ENCODE data around the gene FUT4. TPM values are rescaled to one million over a fixed set of nuclear protein-coding genes. Genes with fewer than 3 reads are reported as not detected.
"Not testable (repeated sequence)": the region's sequence is repeated elsewhere in the genome, so short reads cannot be mapped to it uniquely, and the experiment has no call there.

FUT4 gene
- total and polyA plus RNA-seq, 2 experiments from 2014 or later, result 5.9 to 13.9 TPM

DNA sequence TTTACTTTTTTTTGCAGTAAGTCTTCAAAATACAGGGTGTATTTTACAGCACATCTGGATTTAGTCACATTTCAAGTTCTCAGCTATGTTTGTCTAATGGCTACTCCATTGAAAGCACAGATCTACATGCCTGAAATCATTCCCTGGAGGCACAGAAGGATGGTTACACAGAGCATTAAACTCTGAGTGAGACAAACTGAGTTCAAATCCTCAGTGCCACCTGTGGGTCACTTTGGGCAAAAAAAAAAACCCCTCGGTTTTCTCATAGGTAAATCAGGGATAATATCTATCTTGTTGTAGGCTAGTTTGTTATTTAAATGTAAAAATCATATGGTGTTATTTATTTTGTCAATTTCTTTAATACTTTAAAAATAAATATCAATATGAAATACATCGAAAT lies 42.2 kb upstream of the FUT4 start:
- no peaks in the 10 kb centered on the region for H3K4me1 ChIP-seq (ENCODE audit: insufficient read depth)
- H2AFZ ChIP-seq, result no peak overlapping the region
- no peaks in the 10 kb centered on the region for H3K79me2 ChIP-seq
- H3K4me2 ChIP-seq, result no peak overlapping the region
- no peak for DNase-seq (ENCODE audit: low spot score)
- no peaks in the 10 kb centered on the region for H4K20me1 ChIP-seq (ENCODE audit: insufficient read depth, poor library complexity, severe bottlenecking)
- no peak overlapping the region for H3K4me3 ChIP-seq
- no peaks in the 10 kb centered on the region for H3K9me2 ChIP-seq (replicated peaks; ENCODE audit: insufficient read depth)
- TF ChIP-seq EZH2phosphoT487 (IDR thresholded peaks at IDR 0.05; ENCODE audit: low read depth, severe bottlenecking, unreplicated experiment), result no peak
- TF ChIP-seq, protein P1, sequence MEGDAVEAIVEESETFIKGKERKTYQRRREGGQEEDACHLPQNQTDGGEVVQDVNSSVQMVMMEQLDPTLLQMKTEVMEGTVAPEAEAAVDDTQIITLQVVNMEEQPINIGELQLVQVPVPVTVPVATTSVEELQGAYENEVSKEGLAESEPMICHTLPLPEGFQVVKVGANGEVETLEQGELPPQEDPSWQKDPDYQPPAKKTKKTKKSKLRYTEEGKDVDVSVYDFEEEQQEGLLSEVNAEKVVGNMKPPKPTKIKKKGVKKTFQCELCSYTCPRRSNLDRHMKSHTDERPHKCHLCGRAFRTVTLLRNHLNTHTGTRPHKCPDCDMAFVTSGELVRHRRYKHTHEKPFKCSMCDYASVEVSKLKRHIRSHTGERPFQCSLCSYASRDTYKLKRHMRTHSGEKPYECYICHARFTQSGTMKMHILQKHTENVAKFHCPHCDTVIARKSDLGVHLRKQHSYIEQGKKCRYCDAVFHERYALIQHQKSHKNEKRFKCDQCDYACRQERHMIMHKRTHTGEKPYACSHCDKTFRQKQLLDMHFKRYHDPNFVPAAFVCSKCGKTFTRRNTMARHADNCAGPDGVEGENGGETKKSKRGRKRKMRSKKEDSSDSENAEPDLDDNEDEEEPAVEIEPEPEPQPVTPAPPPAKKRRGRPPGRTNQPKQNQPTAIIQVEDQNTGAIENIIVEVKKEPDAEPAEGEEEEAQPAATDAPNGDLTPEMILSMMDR (IDR thresholded peaks at IDR 0.05; ENCODE audit: poor library complexity), result no peak
- TF ChIP-seq EZH2 (IDR thresholded peaks at IDR 0.05; ENCODE audit: borderline replicate concordance), result no peak
- no peaks in the 10 kb centered on the region for H3K27me3 ChIP-seq
- H3K36me3 ChIP-seq (replicated peaks; ENCODE audit: insufficient read depth, low read depth), result no peaks in the 10 kb centered on the region
- no peak overlapping the region for H3K27ac ChIP-seq
- H3K9me3 ChIP-seq (ENCODE audit: low read depth), result no peaks in the 10 kb centered on the region
- WGBS (ENCODE audit: low lambda C conversion rate, missing lambda C conversion rate), result 74% methylated on average over 2 of the region's 2 CpGs

DNA sequence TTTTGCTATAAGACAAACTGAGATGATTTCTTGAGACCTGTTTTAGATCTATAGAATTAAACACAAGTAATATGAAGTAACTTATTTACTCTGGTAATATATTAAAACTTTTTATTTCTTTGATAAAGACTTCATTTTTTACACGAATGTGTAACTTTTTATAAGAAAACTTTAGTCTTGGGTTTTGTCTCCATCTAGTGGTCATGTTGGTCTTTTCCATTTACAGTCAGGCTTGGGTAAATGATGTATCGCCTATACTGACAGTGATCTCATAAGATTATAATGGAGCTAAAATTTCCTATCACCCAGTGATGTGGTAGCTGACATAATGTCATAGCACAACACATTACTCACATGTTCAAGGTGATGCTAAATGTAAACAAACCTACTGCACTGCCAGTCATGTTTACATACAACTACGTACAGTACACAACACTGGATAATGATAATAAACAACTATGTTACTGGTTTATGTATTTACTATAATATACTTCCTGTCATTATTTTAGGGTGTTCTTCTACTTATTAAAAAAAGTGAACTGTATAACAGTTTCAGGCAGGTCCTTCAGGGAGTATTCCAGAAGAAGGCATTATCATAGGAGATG lies 38.9 kb upstream of the FUT4 start:
- H3K4me1 ChIP-seq (ENCODE audit: insufficient read depth), result no peaks in the 10 kb centered on the region
- H3K27ac ChIP-seq, result no peak overlapping the region
- H2AFZ ChIP-seq, result no peak overlapping the region
- H3K36me3 ChIP-seq (replicated peaks; ENCODE audit: insufficient read depth, low read depth), result no peaks in the 10 kb centered on the region
- WGBS (ENCODE audit: low lambda C conversion rate, missing lambda C conversion rate), result 21% methylated on average over 3 of the region's 3 CpGs
- H4K20me1 ChIP-seq (ENCODE audit: insufficient read depth, poor library complexity, severe bottlenecking), result no peaks in the 10 kb centered on the region
- H3K4me2 ChIP-seq, result no peak overlapping the region
- peak; percentile 68 for DNase-seq (ENCODE audit: low spot score)
- no peaks in the 10 kb centered on the region for H3K79me2 ChIP-seq
- H3K27me3 ChIP-seq, result no peaks in the 10 kb centered on the region
- no peak overlapping the region for H3K4me3 ChIP-seq
- no peak for TF ChIP-seq EZH2phosphoT487 (IDR thresholded peaks at IDR 0.05; ENCODE audit: low read depth, severe bottlenecking, unreplicated experiment)
- TF ChIP-seq, protein P1 (IDR thresholded peaks at IDR 0.05; ENCODE audit: poor library complexity), result peak; percentile 75
- TF ChIP-seq EZH2 (IDR thresholded peaks at IDR 0.05; ENCODE audit: borderline replicate concordance), result no peak
- no peaks in the 10 kb centered on the region for H3K9me2 ChIP-seq (replicated peaks; ENCODE audit: insufficient read depth)
- H3K9me3 ChIP-seq (ENCODE audit: low read depth), result no peaks in the 10 kb centered on the region

GRCh38 chr11:94506513-94506912 lies 37.2 kb upstream of the FUT4 start:
- not testable (repeated sequence) for H3K79me2 ChIP-seq; H3K4me2 ChIP-seq; H3K27me3 ChIP-seq; H3K9me3 ChIP-seq (ENCODE audit: low read depth); H3K36me3 ChIP-seq (replicated peaks; ENCODE audit: insufficient read depth, low read depth); DNase-seq (ENCODE audit: low spot score); H3K4me3 ChIP-seq; H3K9me2 ChIP-seq (replicated peaks; ENCODE audit: insufficient read depth); H3K27ac ChIP-seq; H2AFZ ChIP-seq; H3K4me1 ChIP-seq (ENCODE audit: insufficient read depth); H4K20me1 ChIP-seq (ENCODE audit: insufficient read depth, poor library complexity, severe bottlenecking)
- WGBS (ENCODE audit: low lambda C conversion rate, missing lambda C conversion rate), result 86% methylated on average over 5 of the region's 5 CpGs

- Histone ChIP-seq H2AFZ (no peak overlapping the region), H3K9me3 (ENCODE audit: low read depth) (no peaks in the 10 kb centered on the region), H3K79me2 (no peaks in the 10 kb centered on the region), H4K20me1 (ENCODE audit: insufficient read depth, poor library complexity, severe bottlenecking) (no peaks in the 10 kb centered on the region), H3K4me1 (ENCODE audit: insufficient read depth) (no peaks in the 10 kb centered on the region), H3K36me3 (replicated peaks; ENCODE audit: insufficient read depth, low read depth) (no peaks in the 10 kb centered on the region), H3K4me3 (no peak overlapping the region), H3K27ac (no peak overlapping the region), H3K9me2 (replicated peaks; ENCODE audit: insufficient read depth) (no peaks in the 10 kb centered on the region), H3K27me3 (no peaks in the 10 kb centered on the region), H3K4me2 (no peak overlapping the region)
- 75% methylated on average over 4 of the region's 4 CpGs for WGBS (ENCODE audit: low lambda C conversion rate, missing lambda C conversion rate)
- TF ChIP-seq EZH2phosphoT487 (IDR thresholded peaks at IDR 0.05; ENCODE audit: low read depth, severe bottlenecking, unreplicated experiment) (no peak), EZH2 (IDR thresholded peaks at IDR 0.05; ENCODE audit: borderline replicate concordance) (no peak)
- TF ChIP-seq, protein P1 (IDR thresholded peaks at IDR 0.05; ENCODE audit: poor library complexity), result no peak
- no peak for DNase-seq (ENCODE audit: low spot score)
Measured at GRCh38 chr11:94507485-94507884, 36.2 kb upstream of the FUT4 start.
